Stimulated activated memory B cell treated with anti-CD40 and anti-IgM and Interleukin-4, amounts not matched to agents 10 μg/mL and 1 μg/mL and 100 μg/mL, for 72 hours (primary cell): ENCODE measurements around the gene CSRP1.

Experiments
- ATAC-seq: fragments of 150-1000 bp; cut with Tn5 transposase; 2 replicates; pipeline ENCODE4 v1.10.0; 2021
- H3K27ac Mint-ChIP-seq: one replicate; pipeline ENCODE4 v1.8.0; 2022; ENCODE audit warnings: mild to moderate bottlenecking, mixed read lengths
- H3K27me3 Mint-ChIP-seq: one replicate; pipeline ENCODE4 v1.8.0; 2022; ENCODE audit warnings: mixed read lengths
- H3K36me3 Mint-ChIP-seq: one replicate; pipeline ENCODE4 v1.8.0; 2022; ENCODE audit warnings: mixed read lengths
- H3K4me1 Mint-ChIP-seq: one replicate; pipeline ENCODE4 v1.8.0; 2022; ENCODE audit warnings: mixed read lengths
- H3K4me3 Mint-ChIP-seq: one replicate; pipeline ENCODE4 v1.8.0; 2022; ENCODE audit warnings: mild to moderate bottlenecking, moderate library complexity, mixed read lengths
- H3K9me3 Mint-ChIP-seq: one replicate; pipeline ENCODE4 v1.8.0; 2022; ENCODE audit warnings: mixed read lengths

Gene CSRP1

GRCh38 chr1:201540846-201541735, 34.2 kb upstream of the CSRP1 start:
- Mint-ChIP-seq H3K27me3 (peaks cover 51% of the 10 kb centered on the region), H3K36me3 (peaks cover 9% of the 10 kb centered on the region), H3K4me3 (no peak overlapping the region), H3K4me1 (peaks cover 43% of the 10 kb centered on the region), H3K27ac (no peak overlapping the region), H3K9me3 (no peaks in the 10 kb centered on the region)
- no peak for ATAC-seq

GRCh38 chr1:201539561-201540431, 32.9 kb upstream of the CSRP1 start:
- peaks cover 52% of the 10 kb centered on the region for H3K27me3 Mint-ChIP-seq
- H3K4me3 Mint-ChIP-seq, result peak overlapping the region; percentile 61
- no peak overlapping the region for H3K27ac Mint-ChIP-seq
- H3K4me1 Mint-ChIP-seq, result peaks cover 43% of the 10 kb centered on the region
- ATAC-seq, result no peak
- H3K9me3 Mint-ChIP-seq, result no peaks in the 10 kb centered on the region
- peaks cover 9% of the 10 kb centered on the region for H3K36me3 Mint-ChIP-seq

GRCh38 chr1:201538612-201539551, 32.0 kb upstream of the CSRP1 start, which contains the start of gene NAV1:
TSS of gene NAV1 (plus strand) at chr1:201539127. CDS start at chr1:201622885, 83,758 bp downstream.
- Mint-ChIP-seq H3K27ac (no peak within 1 kb of the TSS), H3K9me3 (no peaks in the 10 kb centered on the region), H3K4me3 (peak within 1 kb of the TSS; percentile 73), H3K4me1 (peaks cover 43% of the 10 kb centered on the region), H3K36me3 (peaks cover 9% of the 10 kb centered on the region), H3K27me3 (peaks cover 52% of the 10 kb centered on the region)
- ATAC-seq, result peak; percentile 60

DNA sequence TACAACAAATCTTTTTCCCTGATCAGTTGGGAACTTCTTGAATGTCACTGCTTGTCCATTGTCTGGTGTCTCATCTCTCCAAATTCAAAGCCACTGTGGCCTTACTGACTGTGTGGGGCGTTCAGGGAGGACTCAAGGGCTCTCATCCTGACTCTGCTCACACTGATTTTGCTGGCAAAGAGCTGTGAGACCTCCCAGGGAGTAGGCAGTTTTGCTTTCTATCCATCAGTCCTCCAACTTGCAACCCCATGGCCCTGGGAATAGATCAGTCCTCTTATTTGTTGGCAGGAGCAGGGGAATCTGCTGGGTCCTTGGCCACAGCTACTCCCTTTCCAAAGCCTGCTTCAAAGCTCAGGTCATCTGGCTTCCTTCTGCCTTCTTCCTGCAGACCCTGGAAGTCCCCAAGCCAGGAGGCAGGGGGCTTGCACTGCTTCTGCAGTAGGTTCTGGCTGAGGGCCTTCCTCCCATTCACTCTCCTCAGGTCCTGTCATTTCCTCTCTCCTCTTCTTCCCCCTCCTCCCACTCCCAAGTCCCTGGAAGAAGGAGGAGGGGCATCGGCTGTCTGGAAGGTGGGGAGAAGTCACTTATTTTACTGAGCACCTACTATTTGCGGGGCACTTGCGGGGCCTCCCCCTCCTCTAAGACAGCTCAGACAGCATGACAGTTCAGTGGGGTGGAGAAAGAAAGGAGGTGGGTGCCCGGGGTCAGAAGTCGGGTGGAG, 31.1 kb upstream of the CSRP1 start:
- Mint-ChIP-seq H3K36me3 (peaks cover 10% of the 10 kb centered on the region), H3K9me3 (no peaks in the 10 kb centered on the region), H3K27ac (no peak overlapping the region), H3K27me3 (peaks cover 52% of the 10 kb centered on the region), H3K4me1 (peaks cover 43% of the 10 kb centered on the region), H3K4me3 (peak overlapping the region; percentile 73)
- no peak for ATAC-seq

DNA sequence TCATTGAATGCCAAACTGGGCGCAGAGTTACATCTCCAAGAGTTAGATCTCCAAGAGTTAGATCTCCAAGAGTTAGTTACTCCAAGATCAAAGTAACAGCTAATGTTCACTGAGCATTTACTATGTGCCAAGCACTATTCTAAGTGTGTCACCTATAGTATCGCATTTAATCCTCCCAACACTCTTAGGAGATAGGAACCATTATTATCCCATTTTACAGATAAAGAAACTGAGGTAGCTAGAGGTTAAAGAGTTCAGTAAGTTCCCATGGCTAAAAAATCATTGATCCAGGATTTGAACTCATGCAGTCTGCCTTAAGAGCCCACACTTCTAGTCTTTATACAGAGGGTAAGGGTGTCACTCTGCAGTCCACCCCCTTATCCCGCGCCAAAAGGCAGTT, 30.5 kb upstream of the CSRP1 start:
- Mint-ChIP-seq H3K36me3 (peaks cover 10% of the 10 kb centered on the region), H3K4me1 (peaks cover 42% of the 10 kb centered on the region), H3K9me3 (no peaks in the 10 kb centered on the region), H3K4me3 (no peak overlapping the region), H3K27ac (no peak overlapping the region), H3K27me3 (peaks cover 52% of the 10 kb centered on the region)
- ATAC-seq, result no peak

- H3K36me3 Mint-ChIP-seq, result peaks cover 12% of the 10 kb centered on the region
- H3K27me3 Mint-ChIP-seq, result peaks cover 52% of the 10 kb centered on the region
- ATAC-seq, result no peak
- H3K9me3 Mint-ChIP-seq, result no peaks in the 10 kb centered on the region
- H3K27ac Mint-ChIP-seq, result no peak overlapping the region
- H3K4me1 Mint-ChIP-seq, result peaks cover 37% of the 10 kb centered on the region
- H3K4me3 Mint-ChIP-seq, result no peak overlapping the region
These were observed 30.1 kb upstream of the CSRP1 start for GRCh38 chr1:201537028-201537427.

- Mint-ChIP-seq H3K9me3 (no peaks in the 10 kb centered on the region), H3K4me1 (peaks cover 33% of the 10 kb centered on the region), H3K27ac (no peak overlapping the region), H3K4me3 (no peak overlapping the region), H3K36me3 (peaks cover 13% of the 10 kb centered on the region), H3K27me3 (peaks cover 52% of the 10 kb centered on the region)
- no peak for ATAC-seq
These were observed 29.6 kb upstream of the CSRP1 start for GRCh38 chr1:201536558-201536957.

DNA sequence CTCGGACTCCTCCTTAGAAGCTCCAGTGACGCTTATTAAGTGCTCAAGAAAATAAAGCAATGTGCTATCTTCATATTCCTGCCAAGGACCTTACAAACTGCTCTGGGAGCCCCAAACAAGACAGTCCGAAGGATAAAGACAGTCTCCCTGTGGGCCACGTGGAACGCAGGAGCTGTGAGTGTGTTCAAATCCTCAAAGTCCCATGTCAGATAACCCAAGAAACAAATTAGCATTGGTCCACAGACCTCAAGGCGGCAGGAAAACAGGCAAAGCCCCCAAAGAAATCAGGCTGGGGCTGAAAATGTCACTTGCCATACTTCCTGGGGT, 29.0 kb upstream of the CSRP1 start:
- no peak overlapping the region for H3K4me3 Mint-ChIP-seq
- no peak for ATAC-seq
- peaks cover 46% of the 10 kb centered on the region for H3K27me3 Mint-ChIP-seq
- H3K9me3 Mint-ChIP-seq, result no peaks in the 10 kb centered on the region
- peaks cover 28% of the 10 kb centered on the region for H3K4me1 Mint-ChIP-seq
- H3K36me3 Mint-ChIP-seq, result peaks cover 14% of the 10 kb centered on the region
- no peak overlapping the region for H3K27ac Mint-ChIP-seq

GRCh38 chr1:201535046-201535918, 28.4 kb upstream of the CSRP1 start:
- Mint-ChIP-seq H3K27me3 (peaks cover 40% of the 10 kb centered on the region), H3K27ac (no peak overlapping the region), H3K36me3 (peaks cover 20% of the 10 kb centered on the region), H3K4me3 (no peak overlapping the region), H3K4me1 (peaks cover 27% of the 10 kb centered on the region), H3K9me3 (no peaks in the 10 kb centered on the region)
- no peak for ATAC-seq

- Mint-ChIP-seq H3K27ac (no peak overlapping the region), H3K4me1 (peaks cover 16% of the 10 kb centered on the region), H3K9me3 (no peaks in the 10 kb centered on the region), H3K36me3 (peaks cover 31% of the 10 kb centered on the region), H3K4me3 (no peak overlapping the region), H3K27me3 (peaks cover 28% of the 10 kb centered on the region)
- no peak for ATAC-seq
These were observed 26.9 kb upstream of the CSRP1 start for GRCh38 chr1:201533836-201534235.

DNA sequence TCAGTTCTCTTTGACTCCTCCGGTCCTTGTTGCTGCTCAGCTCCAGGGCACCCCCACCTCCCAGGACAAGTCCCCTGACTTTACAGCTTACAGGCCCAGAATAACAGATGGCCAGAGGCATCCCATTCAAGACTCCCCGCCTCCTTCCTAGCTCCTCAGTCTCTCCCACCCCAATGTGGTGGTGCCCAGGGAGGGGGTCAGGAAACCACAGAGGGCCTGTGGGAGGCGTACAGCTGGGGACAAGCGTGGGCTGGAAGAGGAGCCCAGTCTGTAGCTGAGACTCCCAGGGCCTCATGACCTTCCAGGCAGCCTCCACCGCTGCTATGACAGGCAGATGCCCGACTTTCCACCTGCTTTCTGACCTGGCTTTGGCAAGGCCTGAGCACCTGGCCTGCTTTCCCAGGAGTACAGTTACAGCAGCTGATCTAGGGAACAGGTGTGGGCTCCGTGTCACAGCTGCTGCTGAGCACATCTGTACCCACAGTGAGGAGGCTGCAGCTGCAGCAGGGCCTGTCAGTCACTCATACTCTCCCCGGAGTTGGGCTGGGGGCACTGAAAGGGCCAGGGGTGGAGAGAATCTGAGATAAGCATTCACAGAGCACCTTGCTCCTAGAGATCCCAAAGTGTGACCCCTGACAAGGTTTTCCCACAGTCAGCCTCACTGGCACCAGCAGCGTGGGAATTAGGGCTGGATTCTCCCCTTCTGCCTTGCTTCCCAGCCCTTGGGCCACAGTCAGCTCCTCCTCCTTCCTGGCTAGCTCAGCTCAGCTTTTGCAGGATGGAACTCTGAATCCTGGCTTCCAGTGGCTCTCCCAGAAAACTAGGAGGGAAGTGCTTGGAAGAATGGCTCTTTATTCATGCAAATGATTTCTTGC, 24.9 kb upstream of the CSRP1 start:
- no peak for ATAC-seq
- peaks cover 44% of the 10 kb centered on the region for H3K36me3 Mint-ChIP-seq
- peaks cover 5% of the 10 kb centered on the region for H3K4me1 Mint-ChIP-seq
- no peaks in the 10 kb centered on the region for H3K9me3 Mint-ChIP-seq
- H3K27ac Mint-ChIP-seq, result no peak overlapping the region
- H3K4me3 Mint-ChIP-seq, result no peak overlapping the region
- peaks cover 8% of the 10 kb centered on the region for H3K27me3 Mint-ChIP-seq

DNA sequence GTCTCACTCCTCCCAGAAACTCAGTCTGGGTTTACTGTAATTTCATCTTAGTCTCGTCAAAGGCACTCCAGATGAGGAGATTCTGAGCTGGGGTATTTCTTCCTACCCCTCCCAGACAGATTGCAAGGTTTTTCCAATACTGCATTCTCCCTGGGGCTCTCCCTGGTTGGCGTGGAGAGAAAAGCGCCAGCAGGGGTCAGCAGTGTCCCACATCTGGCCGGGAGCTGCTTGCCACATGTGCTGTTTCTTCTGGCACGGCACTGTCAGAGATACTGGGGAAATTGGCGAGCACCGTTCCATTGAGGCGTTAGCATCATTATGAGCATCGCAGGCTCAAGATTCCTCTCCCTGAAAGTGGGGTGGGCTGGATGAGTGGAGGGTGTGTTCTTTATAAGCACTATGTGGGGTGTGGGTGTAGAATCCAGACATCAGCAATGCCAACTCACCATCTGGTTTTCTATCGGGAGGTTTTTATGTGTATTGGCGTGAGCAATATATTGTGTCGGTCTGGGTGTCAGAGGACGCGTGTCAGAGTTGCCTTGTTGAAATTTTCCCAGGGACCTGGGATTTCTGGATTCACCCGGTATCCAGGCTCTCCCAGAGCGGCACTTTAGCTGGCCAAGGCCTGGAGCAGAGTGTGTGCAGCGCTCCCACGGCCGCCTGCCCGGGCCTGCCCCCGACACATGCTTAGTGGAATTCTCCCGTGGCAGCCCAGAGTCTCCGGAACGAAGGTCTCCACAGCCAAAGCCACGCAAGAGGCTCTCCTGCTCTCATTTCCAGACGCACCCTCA, 24.0 kb upstream of the CSRP1 start:
- no peak overlapping the region for H3K27ac Mint-ChIP-seq
- no peak overlapping the region for H3K4me3 Mint-ChIP-seq
- no peaks in the 10 kb centered on the region for H3K27me3 Mint-ChIP-seq
- no peaks in the 10 kb centered on the region for H3K9me3 Mint-ChIP-seq
- ATAC-seq, result peak; percentile 47
- H3K36me3 Mint-ChIP-seq, result peaks cover 51% of the 10 kb centered on the region
- H3K4me1 Mint-ChIP-seq, result peaks cover 5% of the 10 kb centered on the region
